NCI-H82 (cell line): ENCODE data around the gene OSER1.
A peak's percentile ranks its signal among the peaks of the same experiment; 100 is the strongest.

Experiments used
- DNase-seq: peaks from one replicate; lab custom pipeline; 2025; lab: John Stamatoyannopoulos, UW

OSER1 gene

GRCh38 chr20:44224637-44225036 lies 14.1 kb upstream of the OSER1 start:
- no peak for DNase-seq

GRCh38 chr20:44223721-44224120 lies 13.2 kb upstream of the OSER1 start:
- DNase-seq = no peak

- peak; percentile 60 for DNase-seq
Observed at GRCh38 chr20:44222633-44223368, 12.2 kb upstream of the OSER1 start.

- DNase-seq = no peak
Observed at GRCh38 chr20:44222027-44222426, 11.5 kb upstream of the OSER1 start.

- DNase-seq = no peak
Observed at GRCh38 chr20:44221368-44221954, 10.9 kb upstream of the OSER1 start.

- DNase-seq = no peak
Observed at GRCh38 chr20:44219791-44220190, 9.2 kb upstream of the OSER1 start.

- no peak for DNase-seq
Observed at GRCh38 chr20:44219170-44219730, 8.7 kb upstream of the OSER1 start.

- no peak for DNase-seq
Observed at GRCh38 chr20:44218446-44218845, 7.9 kb upstream of the OSER1 start.

- DNase-seq = peak; percentile 91
Observed at GRCh38 chr20:44217342-44218092, 6.9 kb upstream of the OSER1 start.

- DNase-seq = peak; percentile 77
Observed at GRCh38 chr20:44215125-44215524, 4.6 kb upstream of the OSER1 start.

GRCh38 chr20:44212792-44213191 lies 2.2 kb upstream of the OSER1 start:
- no peak for DNase-seq

- DNase-seq = peak; percentile 52
Observed at GRCh38 chr20:44211177-44212039, 837 bp upstream of the OSER1 start.

- DNase-seq = peak; percentile 41
Observed at GRCh38 chr20:44209686-44210405, 725 bp downstream of the OSER1 start.

GRCh38 chr20:44208770-44209169 lies 1.8 kb downstream of the OSER1 start:
- DNase-seq = no peak

GRCh38 chr20:44208165-44208564 lies 2.4 kb downstream of the OSER1 start:
- DNase-seq = no peak

- no peak for DNase-seq
Observed at GRCh38 chr20:44207126-44207723, 3.3 kb downstream of the OSER1 start.

GRCh38 chr20:44206132-44206531 lies 4.4 kb downstream of the OSER1 start:
- no peak for DNase-seq

GRCh38 chr20:44204832-44205215 lies 5.7 kb downstream of the OSER1 start:
- DNase-seq = no peak

- no peak for DNase-seq
Observed at GRCh38 chr20:44204156-44204831, 6.3 kb downstream of the OSER1 start.

- no peak for DNase-seq
Observed at GRCh38 chr20:44203161-44203560, 7.4 kb downstream of the OSER1 start.
